T-helper 2 cell (primary cell): ENCODE data around the gene ATP1A4.
"Not testable (repeated sequence)": the region's sequence is repeated elsewhere in the genome, so short reads cannot be mapped to it uniquely, and the experiment has no call there.

Experiments used
- DNase-seq, 5 experiments: peaks; one replicate each; pipeline versions ENCODE4 v3.0.0 to v3.0.0-alpha.2; 2012 to 2022

Gene ATP1A4

GRCh38 chr1:160124705-160125478, 26.5 kb upstream of the ATP1A4 start:
- DNase-seq, result no peak

- no peak for DNase-seq
Measured at GRCh38 chr1:160125746-160126145, 25.7 kb upstream of the ATP1A4 start.

- DNase-seq, result not testable (repeated sequence)
Measured at GRCh38 chr1:160126342-160126741, 25.1 kb upstream of the ATP1A4 start.

- DNase-seq, result no peak
Measured at GRCh38 chr1:160127381-160127780, 24.0 kb upstream of the ATP1A4 start.

- no peak for DNase-seq
Measured at GRCh38 chr1:160127865-160128523, 23.4 kb upstream of the ATP1A4 start.

- DNase-seq, result no peak
Measured at GRCh38 chr1:160128636-160129035, 22.8 kb upstream of the ATP1A4 start.

- no peak for DNase-seq
Measured at GRCh38 chr1:160129046-160129445, 22.4 kb upstream of the ATP1A4 start.

- DNase-seq, result no peak
Measured at GRCh38 chr1:160129558-160129957, 21.8 kb upstream of the ATP1A4 start.

- DNase-seq, result no peak
Measured at GRCh38 chr1:160129966-160130365, 21.4 kb upstream of the ATP1A4 start.

- no peak for DNase-seq
Measured at GRCh38 chr1:160130486-160130885, 20.9 kb upstream of the ATP1A4 start.

- DNase-seq, result no peak
Measured at GRCh38 chr1:160130939-160131338, 20.5 kb upstream of the ATP1A4 start.

- no peak for DNase-seq
Measured at GRCh38 chr1:160131803-160132565, 19.4 kb upstream of the ATP1A4 start.

- DNase-seq, result no peak
Measured at GRCh38 chr1:160133990-160134770, 17.2 kb upstream of the ATP1A4 start.

GRCh38 chr1:160134791-160135572, 16.4 kb upstream of the ATP1A4 start:
- no peak for DNase-seq

GRCh38 chr1:160136121-160136925, 15.1 kb upstream of the ATP1A4 start:
- DNase-seq, result no peak

GRCh38 chr1:160136926-160137200, 14.5 kb upstream of the ATP1A4 start:
- no peak for DNase-seq

GRCh38 chr1:160137216-160137862, 14.1 kb upstream of the ATP1A4 start:
- no peak for DNase-seq

- no peak for DNase-seq
Measured at GRCh38 chr1:160139840-160140239, 11.6 kb upstream of the ATP1A4 start.

GRCh38 chr1:160143695-160144094, 7.7 kb upstream of the ATP1A4 start:
- DNase-seq, result no peak

- DNase-seq, result no peak
Measured at GRCh38 chr1:160144921-160145320, 6.5 kb upstream of the ATP1A4 start.

GRCh38 chr1:160146107-160146506, 5.3 kb upstream of the ATP1A4 start:
- DNase-seq, result no peak
